ENCODE measurements around the gene CCDC17. TPM values are rescaled to one million over a fixed set of nuclear protein-coding genes. Genes with fewer than 3 reads are reported as not detected.

The CCDC17 gene
- total and polyA plus RNA-seq, 2 experiments from 2014 or later, result 0.57 to 2.2 TPM

DNA sequence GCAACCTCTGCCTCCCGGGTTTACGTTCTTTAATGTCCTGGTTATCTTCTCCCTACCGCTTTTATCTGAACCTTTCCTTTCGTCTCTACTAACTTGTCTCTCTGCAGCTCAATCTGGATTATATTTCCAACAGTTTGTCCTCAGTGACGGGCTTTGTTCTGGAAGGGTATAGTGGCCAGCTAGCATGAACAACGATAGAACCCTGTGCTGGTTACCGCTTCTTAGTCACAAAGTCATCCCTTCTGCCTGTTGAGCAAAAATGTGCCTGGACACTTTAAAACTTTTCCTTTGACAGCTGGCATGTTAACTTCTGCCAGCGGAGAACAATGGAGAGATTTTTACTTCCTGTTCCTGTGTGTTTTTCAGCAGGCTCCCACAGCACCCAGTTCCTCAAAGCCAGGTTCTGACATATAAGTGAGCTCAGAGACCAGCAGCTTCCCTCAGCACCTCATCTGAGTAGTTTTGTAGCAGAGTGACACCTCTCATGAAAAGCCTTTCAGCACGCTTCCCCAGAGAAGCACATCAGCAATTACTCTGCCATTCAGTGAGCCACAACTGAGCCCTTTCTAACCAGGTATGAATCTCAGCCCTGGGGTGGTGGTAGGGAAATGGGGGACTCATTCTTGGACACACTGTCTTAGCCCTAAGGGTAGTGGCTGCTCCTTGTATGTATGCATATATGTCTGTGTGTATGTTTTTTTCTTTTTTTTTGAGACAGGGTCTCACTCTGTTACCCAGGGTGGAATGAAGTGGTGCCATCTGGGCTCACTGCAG is 23.6 kb upstream of the CCDC17 start (continued):
- TF ChIP-seq, protein P1, sequence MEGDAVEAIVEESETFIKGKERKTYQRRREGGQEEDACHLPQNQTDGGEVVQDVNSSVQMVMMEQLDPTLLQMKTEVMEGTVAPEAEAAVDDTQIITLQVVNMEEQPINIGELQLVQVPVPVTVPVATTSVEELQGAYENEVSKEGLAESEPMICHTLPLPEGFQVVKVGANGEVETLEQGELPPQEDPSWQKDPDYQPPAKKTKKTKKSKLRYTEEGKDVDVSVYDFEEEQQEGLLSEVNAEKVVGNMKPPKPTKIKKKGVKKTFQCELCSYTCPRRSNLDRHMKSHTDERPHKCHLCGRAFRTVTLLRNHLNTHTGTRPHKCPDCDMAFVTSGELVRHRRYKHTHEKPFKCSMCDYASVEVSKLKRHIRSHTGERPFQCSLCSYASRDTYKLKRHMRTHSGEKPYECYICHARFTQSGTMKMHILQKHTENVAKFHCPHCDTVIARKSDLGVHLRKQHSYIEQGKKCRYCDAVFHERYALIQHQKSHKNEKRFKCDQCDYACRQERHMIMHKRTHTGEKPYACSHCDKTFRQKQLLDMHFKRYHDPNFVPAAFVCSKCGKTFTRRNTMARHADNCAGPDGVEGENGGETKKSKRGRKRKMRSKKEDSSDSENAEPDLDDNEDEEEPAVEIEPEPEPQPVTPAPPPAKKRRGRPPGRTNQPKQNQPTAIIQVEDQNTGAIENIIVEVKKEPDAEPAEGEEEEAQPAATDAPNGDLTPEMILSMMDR (conservative IDR thresholded peaks at IDR 0.05; ENCODE audit: low read depth in 2 of 2), result no peak
- TF ChIP-seq ZNF331 (CRISPR knock-in tag; IDR thresholded peaks at IDR 0.05; ENCODE audit: low read depth), result no peak

DNA sequence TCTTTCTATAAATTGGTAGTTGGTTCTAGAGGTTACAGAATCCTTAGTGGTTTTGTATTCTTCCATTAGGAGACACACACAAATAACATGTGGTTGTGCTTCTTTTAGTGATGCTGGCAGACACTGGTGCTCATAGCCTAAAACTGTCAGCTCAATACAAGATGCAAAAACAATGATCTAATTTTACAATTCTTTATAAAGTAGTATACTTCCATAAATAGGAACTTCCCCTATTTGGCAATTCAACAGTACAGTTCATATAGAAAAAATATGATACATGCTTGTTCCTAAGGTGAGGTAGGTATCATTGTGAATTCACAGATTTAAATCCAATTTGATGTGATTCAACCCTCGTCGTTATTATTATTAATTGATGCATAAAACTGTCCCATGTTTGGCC is 20.8 kb upstream of the CCDC17 start:
- no peaks in the 10 kb centered on the region for H3K4me1 ChIP-seq (ENCODE audit: insufficient read depth)
- Mint-ChIP-seq H3K4me3 (no peak overlapping the region), H3K27ac (no peak overlapping the region), H3K27me3 (ENCODE audit: insufficient read depth, low read depth, poor library complexity) (no peaks in the 10 kb centered on the region), H3K36me3 (ENCODE audit: low read depth) (peaks cover 47% of the 10 kb centered on the region), H3K9me3 (no peaks in the 10 kb centered on the region; the same call in 2 of the 3 replicates), H3K4me1 (no peaks in the 10 kb centered on the region)
- ATAC-seq (no peak), DNase-seq (ENCODE audit: low spot score) (no peak)
- H4K20me1 ChIP-seq (replicated peaks; ENCODE audit: insufficient read depth), result peaks cover 22% of the 10 kb centered on the region
- TF ChIP-seq, protein P2, sequence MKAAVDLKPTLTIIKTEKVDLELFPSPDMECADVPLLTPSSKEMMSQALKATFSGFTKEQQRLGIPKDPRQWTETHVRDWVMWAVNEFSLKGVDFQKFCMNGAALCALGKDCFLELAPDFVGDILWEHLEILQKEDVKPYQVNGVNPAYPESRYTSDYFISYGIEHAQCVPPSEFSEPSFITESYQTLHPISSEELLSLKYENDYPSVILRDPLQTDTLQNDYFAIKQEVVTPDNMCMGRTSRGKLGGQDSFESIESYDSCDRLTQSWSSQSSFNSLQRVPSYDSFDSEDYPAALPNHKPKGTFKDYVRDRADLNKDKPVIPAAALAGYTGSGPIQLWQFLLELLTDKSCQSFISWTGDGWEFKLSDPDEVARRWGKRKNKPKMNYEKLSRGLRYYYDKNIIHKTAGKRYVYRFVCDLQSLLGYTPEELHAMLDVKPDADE (IDR thresholded peaks at IDR 0.05), result no peak
- TF ChIP-seq, protein P3, sequence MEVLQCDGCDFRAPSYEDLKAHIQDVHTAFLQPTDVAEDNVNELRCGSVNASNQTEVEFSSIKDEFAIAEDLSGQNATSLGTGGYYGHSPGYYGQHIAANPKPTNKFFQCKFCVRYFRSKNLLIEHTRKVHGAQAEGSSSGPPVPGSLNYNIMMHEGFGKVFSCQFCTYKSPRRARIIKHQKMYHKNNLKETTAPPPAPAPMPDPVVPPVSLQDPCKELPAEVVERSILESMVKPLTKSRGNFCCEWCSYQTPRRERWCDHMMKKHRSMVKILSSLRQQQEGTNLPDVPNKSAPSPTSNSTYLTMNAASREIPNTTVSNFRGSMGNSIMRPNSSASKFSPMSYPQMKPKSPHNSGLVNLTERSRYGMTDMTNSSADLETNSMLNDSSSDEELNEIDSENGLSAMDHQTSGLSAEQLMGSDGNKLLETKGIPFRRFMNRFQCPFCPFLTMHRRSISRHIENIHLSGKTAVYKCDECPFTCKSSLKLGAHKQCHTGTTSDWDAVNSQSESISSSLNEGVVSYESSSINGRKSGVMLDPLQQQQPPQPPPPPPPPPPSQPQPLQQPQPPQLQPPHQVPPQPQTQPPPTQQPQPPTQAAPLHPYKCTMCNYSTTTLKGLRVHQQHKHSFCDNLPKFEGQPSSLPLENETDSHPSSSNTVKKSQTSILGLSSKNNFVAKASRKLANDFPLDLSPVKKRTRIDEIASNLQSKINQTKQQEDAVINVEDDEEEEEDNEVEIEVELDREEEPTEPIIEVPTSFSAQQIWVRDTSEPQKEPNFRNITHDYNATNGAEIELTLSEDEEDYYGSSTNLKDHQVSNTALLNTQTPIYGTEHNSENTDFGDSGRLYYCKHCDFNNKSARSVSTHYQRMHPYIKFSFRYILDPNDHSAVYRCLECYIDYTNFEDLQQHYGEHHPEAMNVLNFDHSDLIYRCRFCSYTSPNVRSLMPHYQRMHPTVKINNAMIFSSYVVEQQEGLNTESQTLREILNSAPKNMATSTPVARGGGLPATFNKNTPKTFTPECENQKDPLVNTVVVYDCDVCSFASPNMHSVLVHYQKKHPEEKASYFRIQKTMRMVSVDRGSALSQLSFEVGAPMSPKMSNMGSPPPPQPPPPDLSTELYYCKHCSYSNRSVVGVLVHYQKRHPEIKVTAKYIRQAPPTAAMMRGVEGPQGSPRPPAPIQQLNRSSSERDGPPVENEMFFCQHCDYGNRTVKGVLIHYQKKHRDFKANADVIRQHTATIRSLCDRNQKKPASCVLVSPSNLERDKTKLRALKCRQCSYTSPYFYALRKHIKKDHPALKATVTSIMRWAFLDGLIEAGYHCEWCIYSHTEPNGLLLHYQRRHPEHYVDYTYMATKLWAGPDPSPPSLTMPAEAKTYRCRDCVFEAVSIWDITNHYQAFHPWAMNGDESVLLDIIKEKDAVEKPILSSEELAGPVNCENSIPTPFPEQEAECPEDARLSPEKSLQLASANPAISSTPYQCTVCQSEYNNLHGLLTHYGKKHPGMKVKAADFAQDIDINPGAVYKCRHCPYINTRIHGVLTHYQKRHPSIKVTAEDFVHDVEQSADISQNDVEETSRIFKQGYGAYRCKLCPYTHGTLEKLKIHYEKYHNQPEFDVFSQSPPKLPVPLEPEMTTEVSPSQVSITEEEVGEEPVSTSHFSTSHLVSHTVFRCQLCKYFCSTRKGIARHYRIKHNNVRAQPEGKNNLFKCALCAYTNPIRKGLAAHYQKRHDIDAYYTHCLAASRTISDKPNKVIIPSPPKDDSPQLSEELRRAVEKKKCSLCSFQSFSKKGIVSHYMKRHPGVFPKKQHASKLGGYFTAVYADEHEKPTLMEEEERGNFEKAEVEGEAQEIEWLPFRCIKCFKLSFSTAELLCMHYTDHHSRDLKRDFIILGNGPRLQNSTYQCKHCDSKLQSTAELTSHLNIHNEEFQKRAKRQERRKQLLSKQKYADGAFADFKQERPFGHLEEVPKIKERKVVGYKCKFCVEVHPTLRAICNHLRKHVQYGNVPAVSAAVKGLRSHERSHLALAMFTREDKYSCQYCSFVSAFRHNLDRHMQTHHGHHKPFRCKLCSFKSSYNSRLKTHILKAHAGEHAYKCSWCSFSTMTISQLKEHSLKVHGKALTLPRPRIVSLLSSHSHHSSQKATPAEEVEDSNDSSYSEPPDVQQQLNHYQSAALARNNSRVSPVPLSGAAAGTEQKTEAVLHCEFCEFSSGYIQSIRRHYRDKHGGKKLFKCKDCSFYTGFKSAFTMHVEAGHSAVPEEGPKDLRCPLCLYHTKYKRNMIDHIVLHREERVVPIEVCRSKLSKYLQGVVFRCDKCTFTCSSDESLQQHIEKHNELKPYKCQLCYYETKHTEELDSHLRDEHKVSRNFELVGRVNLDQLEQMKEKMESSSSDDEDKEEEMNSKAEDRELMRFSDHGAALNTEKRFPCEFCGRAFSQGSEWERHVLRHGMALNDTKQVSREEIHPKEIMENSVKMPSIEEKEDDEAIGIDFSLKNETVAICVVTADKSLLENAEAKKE (CRISPR knock-in tag; IDR thresholded peaks at IDR 0.05), result no peak
- TF ChIP-seq NANOG (IDR thresholded peaks at IDR 0.05; ENCODE audit: borderline replicate concordance) (no peak), CREB1 (CRISPR knock-in tag; IDR thresholded peaks at IDR 0.05; ENCODE audit: low read depth) (no peak), EZH2 (IDR thresholded peaks at IDR 0.05; ENCODE audit: low read depth, unreplicated experiment) (no peak)
- no peaks in the 10 kb centered on the region for H3K9me2 ChIP-seq (ENCODE audit: insufficient read depth)
- H3K4me2 ChIP-seq, result no peak overlapping the region
- H3K79me2 ChIP-seq (replicated peaks; ENCODE audit: insufficient read depth), result peaks cover 26% of the 10 kb centered on the region
- H3K27ac ChIP-seq (ENCODE audit: low read depth), result no peak overlapping the region
- H3F3A ChIP-seq (replicated peaks; ENCODE audit: low read depth), result no peaks in the 10 kb centered on the region
- H3K4me3 ChIP-seq, result no peak overlapping the region
- no peak overlapping the region for H2AFZ ChIP-seq
- no peaks in the 10 kb centered on the region for H3K27me3 ChIP-seq (ENCODE audit: insufficient read depth)
- H3K36me3 ChIP-seq (ENCODE audit: insufficient read depth), result peaks cover 30% of the 10 kb centered on the region

Data from GM23338 (cell line).